T-helper 2 cell treated with Interferon-gamma antibody and Interleukin-4, amounts not matched to agents 5 μg/mL and 100 μg/mL, for 36 hours (primary cell): ENCODE data around the gene LRPAP1.

Experiments
- DNase-seq: peaks from one replicate; pipeline ENCODE4 v3.0.0; 2021; ENCODE audit warnings: low spot score
- H3K27ac Mint-ChIP-seq: one replicate; pipeline ENCODE4 v1.8.0; 2021; ENCODE audit warnings: mild to moderate bottlenecking, mixed read lengths
- H3K27me3 Mint-ChIP-seq: one replicate; pipeline ENCODE4 v1.8.0; 2021; ENCODE audit warnings: low read depth, mixed read lengths
- H3K36me3 Mint-ChIP-seq: one replicate; pipeline ENCODE4 v1.8.0; 2021; ENCODE audit warnings: low read depth, mixed read lengths
- H3K4me1 Mint-ChIP-seq: one replicate; pipeline ENCODE4 v1.8.0; 2021; ENCODE audit warnings: low read depth, mixed read lengths
- H3K4me3 Mint-ChIP-seq: one replicate; pipeline ENCODE4 v1.8.0; 2022; ENCODE audit warnings: mild to moderate bottlenecking, moderate library complexity, mixed read lengths
- H3K9me3 Mint-ChIP-seq: one replicate; pipeline ENCODE4 v1.8.0; 2021; ENCODE audit warnings: mixed read lengths

LRPAP1 gene

GRCh38 chr4:3480528-3481112 lies 51.6 kb downstream of the LRPAP1 start:
- H3K27ac Mint-ChIP-seq: no peak overlapping the region
- H3K36me3 Mint-ChIP-seq: no peaks in the 10 kb centered on the region
- peak; percentile 64 for DNase-seq
- H3K4me1 Mint-ChIP-seq: no peaks in the 10 kb centered on the region
- H3K4me3 Mint-ChIP-seq: no peak overlapping the region
- H3K27me3 Mint-ChIP-seq: peaks cover 11% of the 10 kb centered on the region
- no peaks in the 10 kb centered on the region for H3K9me3 Mint-ChIP-seq

GRCh38 chr4:3479358-3480101 lies 52.7 kb downstream of the LRPAP1 start:
- no peak overlapping the region for H3K27ac Mint-ChIP-seq
- H3K27me3 Mint-ChIP-seq: peaks cover 9% of the 10 kb centered on the region
- H3K4me3 Mint-ChIP-seq: no peak overlapping the region
- DNase-seq: no peak
- no peaks in the 10 kb centered on the region for H3K36me3 Mint-ChIP-seq
- no peaks in the 10 kb centered on the region for H3K9me3 Mint-ChIP-seq
- H3K4me1 Mint-ChIP-seq: no peaks in the 10 kb centered on the region

- H3K9me3 Mint-ChIP-seq: no peaks in the 10 kb centered on the region
- no peaks in the 10 kb centered on the region for H3K4me1 Mint-ChIP-seq
- H3K27ac Mint-ChIP-seq: no peak overlapping the region
- peaks cover 9% of the 10 kb centered on the region for H3K27me3 Mint-ChIP-seq
- no peak for DNase-seq
- H3K4me3 Mint-ChIP-seq: no peak overlapping the region
- no peaks in the 10 kb centered on the region for H3K36me3 Mint-ChIP-seq
These were observed 53.5 kb downstream of the LRPAP1 start for GRCh38 chr4:3478446-3479357.

GRCh38 chr4:3477750-3478430 lies 54.3 kb downstream of the LRPAP1 start:
- Mint-ChIP-seq H3K36me3 (no peaks in the 10 kb centered on the region), H3K4me3 (no peak overlapping the region), H3K9me3 (no peaks in the 10 kb centered on the region), H3K27ac (no peak overlapping the region), H3K27me3 (peaks cover 9% of the 10 kb centered on the region), H3K4me1 (no peaks in the 10 kb centered on the region)
- DNase-seq: no peak

- H3K27me3 Mint-ChIP-seq: peaks cover 9% of the 10 kb centered on the region
- no peak for DNase-seq
- no peaks in the 10 kb centered on the region for H3K9me3 Mint-ChIP-seq
- no peak overlapping the region for H3K27ac Mint-ChIP-seq
- no peak overlapping the region for H3K4me3 Mint-ChIP-seq
- H3K4me1 Mint-ChIP-seq: no peaks in the 10 kb centered on the region
- no peaks in the 10 kb centered on the region for H3K36me3 Mint-ChIP-seq
These were observed 55.1 kb downstream of the LRPAP1 start for GRCh38 chr4:3476936-3477749.

- Mint-ChIP-seq H3K4me1 (no peaks in the 10 kb centered on the region), H3K27ac (no peak overlapping the region), H3K27me3 (peaks cover 3% of the 10 kb centered on the region), H3K36me3 (no peaks in the 10 kb centered on the region), H3K9me3 (no peaks in the 10 kb centered on the region), H3K4me3 (no peak overlapping the region)
- no peak for DNase-seq
These were observed 55.9 kb downstream of the LRPAP1 start for GRCh38 chr4:3476341-3476747.

GRCh38 chr4:3475713-3476260 lies 56.4 kb downstream of the LRPAP1 start:
- H3K4me3 Mint-ChIP-seq: no peak overlapping the region
- DNase-seq: no peak
- no peaks in the 10 kb centered on the region for H3K4me1 Mint-ChIP-seq
- no peaks in the 10 kb centered on the region for H3K36me3 Mint-ChIP-seq
- H3K9me3 Mint-ChIP-seq: no peaks in the 10 kb centered on the region
- H3K27ac Mint-ChIP-seq: no peak overlapping the region
- H3K27me3 Mint-ChIP-seq: peaks cover 3% of the 10 kb centered on the region

GRCh38 chr4:3475041-3475712 lies 57.0 kb downstream of the LRPAP1 start:
- H3K4me3 Mint-ChIP-seq: no peak overlapping the region
- no peaks in the 10 kb centered on the region for H3K4me1 Mint-ChIP-seq
- no peaks in the 10 kb centered on the region for H3K9me3 Mint-ChIP-seq
- no peak overlapping the region for H3K27ac Mint-ChIP-seq
- no peaks in the 10 kb centered on the region for H3K27me3 Mint-ChIP-seq
- H3K36me3 Mint-ChIP-seq: no peaks in the 10 kb centered on the region
- no peak for DNase-seq

- H3K27me3 Mint-ChIP-seq: no peaks in the 10 kb centered on the region
- H3K4me1 Mint-ChIP-seq: no peaks in the 10 kb centered on the region
- no peaks in the 10 kb centered on the region for H3K9me3 Mint-ChIP-seq
- H3K27ac Mint-ChIP-seq: no peak overlapping the region
- no peak for DNase-seq
- no peaks in the 10 kb centered on the region for H3K36me3 Mint-ChIP-seq
- H3K4me3 Mint-ChIP-seq: no peak overlapping the region
These were observed 58.0 kb downstream of the LRPAP1 start for GRCh38 chr4:3473996-3474765.

- DNase-seq: no peak
- Mint-ChIP-seq H3K36me3 (no peaks in the 10 kb centered on the region), H3K4me3 (no peak overlapping the region), H3K4me1 (no peaks in the 10 kb centered on the region), H3K27ac (no peak overlapping the region), H3K27me3 (no peaks in the 10 kb centered on the region), H3K9me3 (no peaks in the 10 kb centered on the region)
These were observed 58.9 kb downstream of the LRPAP1 start for GRCh38 chr4:3473181-3473950.

- no peak for DNase-seq
- no peaks in the 10 kb centered on the region for H3K27me3 Mint-ChIP-seq
- H3K4me1 Mint-ChIP-seq: no peaks in the 10 kb centered on the region
- no peaks in the 10 kb centered on the region for H3K36me3 Mint-ChIP-seq
- no peak overlapping the region for H3K27ac Mint-ChIP-seq
- no peak overlapping the region for H3K4me3 Mint-ChIP-seq
- no peaks in the 10 kb centered on the region for H3K9me3 Mint-ChIP-seq
These were observed 59.6 kb downstream of the LRPAP1 start for GRCh38 chr4:3472411-3473141.
